CD4-positive, alpha-beta T cell treated with Interferon alpha-2 for 1 hour (primary cell): Measurements from ENCODE around the gene EXOC3.
"Not testable (repeated sequence)": the region's sequence is repeated elsewhere in the genome, so short reads cannot be mapped to it uniquely, and the experiment has no call there.

Experiments used
- DNase-seq, 2 donors: peaks; one replicate each; pipeline ENCODE4 v3.0.0-alpha.2; 2020 to 2022

The EXOC3 gene

DNA sequence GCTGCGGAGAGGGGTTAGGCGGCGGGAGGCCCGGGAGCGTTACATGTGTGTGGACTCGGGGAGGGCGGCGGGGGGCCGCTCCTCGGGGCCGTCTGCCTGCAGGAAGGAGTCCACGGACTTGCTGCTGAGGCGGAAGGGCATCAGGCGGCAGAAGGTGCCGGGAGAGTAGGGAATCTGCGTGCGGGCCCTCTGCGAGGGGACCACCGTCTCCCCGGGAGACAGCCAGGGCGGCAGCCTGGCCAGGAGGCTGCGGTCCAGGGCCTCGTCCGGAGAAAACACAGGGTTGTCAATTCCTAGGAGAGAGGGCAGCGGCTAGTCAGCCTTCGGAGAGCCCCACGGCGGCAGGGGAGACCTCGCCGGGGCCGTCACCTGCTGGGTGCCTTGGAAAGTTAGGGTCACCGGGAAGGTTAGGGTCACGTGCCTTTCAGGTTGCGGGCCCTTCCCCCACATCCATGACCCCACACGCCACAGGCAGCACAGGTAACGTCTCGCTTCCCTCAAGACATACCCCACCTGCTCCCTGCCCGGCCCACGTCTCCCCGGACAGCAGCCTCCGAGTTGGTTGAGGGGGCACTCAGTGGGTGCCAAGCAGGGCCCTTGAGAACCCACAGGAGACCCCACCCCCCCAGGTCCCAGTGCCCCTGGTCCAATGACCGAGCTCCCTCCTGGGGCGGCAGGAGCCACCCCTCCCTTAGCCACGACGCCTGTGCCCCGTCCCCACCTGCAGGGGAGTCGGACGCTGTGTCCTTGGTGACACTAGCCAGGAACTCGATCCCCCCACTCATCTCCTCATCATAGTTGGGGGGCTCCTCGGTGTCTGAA is 32.1 kb downstream of the EXOC3 start:
- DNase-seq = no peak

DNA sequence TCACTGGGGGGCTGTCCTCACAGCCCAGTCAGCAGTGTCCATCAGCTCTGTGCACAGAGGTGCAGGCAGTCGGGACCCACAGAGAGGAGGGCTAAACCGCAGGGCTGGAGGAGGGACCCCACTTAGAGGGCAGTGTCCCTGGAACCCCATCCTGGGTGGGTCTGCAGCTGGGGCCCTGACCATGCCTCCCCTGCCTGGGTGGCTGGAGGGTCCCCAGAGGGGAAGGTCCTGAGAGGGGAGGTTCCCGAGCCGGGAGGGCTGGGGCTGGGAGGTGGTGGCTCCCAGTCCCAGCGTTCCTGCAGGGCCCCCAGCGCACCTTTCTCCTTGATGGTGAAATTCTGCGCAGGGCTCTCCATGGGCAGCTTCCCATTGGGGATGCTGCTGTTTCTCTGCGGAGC is 32.7 kb downstream of the EXOC3 start:
- no peak for DNase-seq

DNA sequence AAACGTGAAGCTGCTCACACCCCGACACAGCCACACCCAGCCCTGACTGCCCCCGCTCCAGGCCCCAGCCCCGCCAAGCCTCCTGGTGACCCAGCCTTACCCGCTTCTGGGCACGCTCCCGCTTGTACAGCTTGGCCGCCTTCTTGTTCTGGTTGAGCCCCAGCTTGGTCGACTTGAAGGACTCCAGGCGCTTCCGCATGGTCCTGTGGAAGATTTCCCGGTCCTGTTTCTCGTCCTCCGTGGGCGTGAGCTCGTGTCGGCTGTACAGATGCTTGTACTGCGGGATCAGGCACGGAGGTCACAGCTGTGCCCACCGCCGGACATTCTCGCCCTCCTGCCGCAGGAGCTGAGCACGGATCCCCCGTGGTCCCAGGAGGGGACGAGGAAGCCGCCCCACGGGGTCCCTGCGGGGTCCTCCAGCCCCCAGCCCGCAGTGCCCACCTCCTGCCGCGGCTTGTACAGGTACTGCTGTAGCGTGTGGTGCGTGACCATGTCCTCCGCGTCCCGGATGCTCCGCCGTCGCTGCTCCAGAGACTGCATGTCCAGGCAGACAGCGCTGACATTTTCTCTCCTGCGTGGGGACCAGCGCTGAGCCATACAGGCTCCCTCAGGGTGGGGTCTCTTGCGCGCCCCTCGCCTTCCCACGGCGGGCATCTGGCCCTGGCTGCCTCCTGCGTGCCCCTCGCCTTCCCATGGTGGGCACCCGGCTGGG is 33.3 kb downstream of the EXOC3 start:
- no peak for DNase-seq

DNA sequence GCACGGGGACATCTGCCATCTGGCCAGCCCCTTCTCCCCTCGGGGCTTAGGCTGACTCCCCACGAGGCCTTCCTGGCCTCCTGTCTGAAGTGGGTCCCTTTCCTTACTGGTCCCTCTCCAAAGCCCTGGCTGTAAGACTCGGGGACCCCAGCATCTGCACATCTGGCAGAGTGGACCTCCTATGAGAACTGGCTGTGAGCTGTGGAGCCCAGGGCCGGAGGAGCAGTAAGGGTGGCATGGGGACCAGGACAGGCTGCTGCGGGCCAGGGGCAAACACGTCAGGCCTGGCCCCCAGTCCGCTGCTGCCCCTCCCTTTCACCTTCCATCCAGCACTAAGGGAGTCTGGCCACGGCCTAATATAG is 33.8 kb downstream of the EXOC3 start:
- DNase-seq = no peak

DNA sequence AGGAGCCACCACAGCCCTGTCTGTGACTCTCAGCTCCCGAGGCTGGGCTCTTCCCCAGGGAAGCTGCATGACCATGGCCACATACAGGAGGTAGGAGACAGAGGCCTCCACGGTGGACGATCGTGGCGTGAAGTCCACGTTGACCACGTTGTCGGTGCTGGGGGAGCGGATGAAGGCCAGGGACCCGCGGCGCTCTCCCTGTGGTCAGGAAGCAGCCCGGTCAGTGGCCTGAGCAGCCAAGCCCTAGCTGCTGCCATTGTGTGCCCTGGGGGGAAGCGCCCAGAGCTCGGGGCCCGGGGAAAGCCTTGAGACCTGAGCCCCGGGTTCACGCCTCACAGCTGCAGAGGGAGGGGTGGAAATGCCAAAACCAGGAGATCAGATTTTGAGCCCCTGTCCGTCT is 34.3 kb downstream of the EXOC3 start:
- DNase-seq = no peak

DNA sequence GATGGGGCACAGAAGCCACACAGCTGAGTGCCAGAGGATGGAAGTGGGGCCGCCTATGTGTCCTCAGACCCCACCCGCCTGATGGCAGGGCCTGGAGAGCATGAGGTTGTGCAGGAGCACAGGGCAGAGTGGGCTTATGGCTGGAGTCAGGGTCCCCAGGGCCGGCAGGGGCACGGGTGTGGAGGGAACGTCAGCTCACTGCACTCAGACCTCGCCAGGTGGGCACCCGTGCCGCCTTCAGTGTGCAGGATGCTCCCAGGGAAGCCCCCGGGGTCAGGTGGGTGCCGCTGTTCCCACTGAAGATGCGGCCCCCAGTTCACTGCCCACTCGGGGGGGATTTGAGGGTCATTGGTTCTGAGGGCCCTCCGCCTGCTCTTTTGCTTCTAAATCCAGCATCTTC is 34.9 kb downstream of the EXOC3 start:
- DNase-seq = no peak

DNA sequence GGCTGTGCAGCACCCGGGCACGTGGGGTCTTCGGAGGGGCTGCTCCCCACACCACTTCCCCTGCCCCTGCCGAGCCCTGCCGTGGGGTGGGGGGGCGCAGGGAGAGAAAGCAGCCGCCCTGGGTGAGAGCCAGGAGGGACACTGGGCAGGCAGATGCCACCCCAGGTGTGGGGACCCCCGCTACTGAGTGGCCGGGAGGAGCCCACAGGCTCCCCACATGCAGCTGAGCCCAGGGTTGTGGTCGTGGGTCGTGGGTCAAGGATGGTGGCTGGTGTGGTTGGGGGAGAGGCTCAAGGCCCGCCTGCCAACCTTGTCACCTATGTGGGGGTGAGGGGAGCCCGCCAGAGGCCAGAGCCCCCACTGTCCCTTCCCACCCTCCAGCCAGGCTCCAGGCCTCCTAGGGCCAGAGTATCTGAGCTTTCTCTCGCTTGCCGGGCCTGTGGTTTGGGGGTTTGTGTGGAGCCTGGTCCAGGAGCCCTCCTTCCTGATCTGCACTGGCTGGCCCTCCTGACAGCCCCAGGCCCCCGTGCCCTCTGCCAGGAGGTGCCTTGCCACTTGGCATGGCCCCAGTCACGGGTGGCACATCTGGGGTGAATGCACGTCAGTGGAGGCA is 35.5 kb downstream of the EXOC3 start:
- DNase-seq = no peak

DNA sequence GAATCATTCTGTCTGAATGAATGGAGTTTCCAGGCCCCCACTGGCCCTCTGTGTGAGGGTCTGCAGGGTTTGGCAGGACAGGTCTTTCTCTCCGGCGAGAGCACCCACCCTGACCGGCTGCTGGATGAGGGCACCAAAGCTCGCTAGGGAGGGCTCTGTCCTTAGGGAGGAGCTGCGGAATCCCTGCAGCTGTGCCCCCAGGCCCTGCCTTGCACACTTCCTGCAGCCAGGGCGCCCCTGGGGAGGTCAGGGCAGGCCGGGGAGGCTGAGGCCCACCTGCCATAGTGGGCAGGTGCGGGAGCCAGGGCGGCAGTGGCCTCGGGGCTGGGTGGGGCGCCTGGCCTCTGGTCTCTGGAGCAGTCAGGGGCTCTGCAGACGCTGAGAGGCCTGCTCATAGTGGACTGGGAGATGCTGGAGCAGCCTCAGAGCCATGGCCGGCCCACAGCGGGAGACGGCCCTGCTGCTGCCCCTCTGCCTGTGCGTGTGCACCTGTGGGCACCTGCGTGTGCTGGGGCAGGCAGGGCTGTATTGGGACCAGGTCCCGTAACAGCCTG is 36.1 kb downstream of the EXOC3 start:
- DNase-seq = no peak

DNA sequence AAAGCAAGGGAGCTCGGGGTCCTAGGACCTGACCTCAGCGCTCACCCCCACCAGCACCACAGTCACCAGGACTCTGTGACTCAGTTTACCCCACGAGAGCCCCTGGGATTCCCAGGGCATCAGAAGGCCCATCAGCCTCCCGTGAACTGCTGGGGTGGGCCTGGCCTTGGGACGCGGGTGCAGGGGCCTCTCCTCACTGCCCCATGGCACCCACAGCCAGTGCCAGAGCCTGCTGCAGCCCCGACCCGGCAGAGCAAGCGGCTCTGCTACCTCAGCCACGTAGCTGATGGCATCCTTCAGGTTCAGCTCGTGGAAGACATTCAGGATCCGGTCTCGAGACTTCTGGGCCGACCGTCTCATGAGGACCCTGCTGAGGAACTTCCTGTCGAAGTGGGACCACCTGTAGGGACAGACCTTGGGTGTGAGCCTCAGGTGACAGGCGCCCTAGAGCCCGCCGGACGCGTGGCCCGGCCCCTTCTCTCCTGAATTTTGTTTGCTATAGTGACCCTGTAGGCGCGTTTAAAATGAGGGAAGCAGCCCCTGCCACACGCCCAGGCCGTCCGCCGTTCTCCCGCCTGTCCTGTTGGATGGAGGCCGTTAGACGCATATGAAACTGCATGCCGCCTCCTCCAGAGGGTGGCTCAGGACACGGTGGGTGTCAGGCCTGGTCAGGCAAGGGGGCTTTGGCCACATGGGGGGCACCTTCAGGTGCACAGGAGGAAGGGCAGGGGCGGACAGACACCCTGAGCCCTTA is 36.8 kb downstream of the EXOC3 start:
- no peak for DNase-seq

DNA sequence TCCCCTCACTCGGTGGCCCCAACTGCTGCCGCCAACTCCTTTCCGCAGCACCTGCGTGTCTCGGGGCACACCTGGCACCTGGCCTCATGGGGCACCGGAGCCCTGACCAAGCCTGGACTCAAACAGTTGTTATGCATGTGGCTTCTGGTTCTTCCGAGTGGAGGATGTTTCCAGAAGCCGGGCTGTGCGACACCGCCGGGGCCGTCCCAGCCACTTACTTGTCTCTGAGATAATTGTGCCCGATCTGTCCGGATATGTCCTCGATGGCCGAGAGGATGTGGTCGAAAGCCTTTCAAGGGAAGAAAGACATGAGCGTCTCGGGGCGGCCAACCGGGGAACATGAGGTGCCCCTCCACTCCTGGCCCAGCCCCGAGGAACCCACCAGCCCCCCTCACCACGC is 38.4 kb downstream of the EXOC3 start:
- DNase-seq = no peak

DNA sequence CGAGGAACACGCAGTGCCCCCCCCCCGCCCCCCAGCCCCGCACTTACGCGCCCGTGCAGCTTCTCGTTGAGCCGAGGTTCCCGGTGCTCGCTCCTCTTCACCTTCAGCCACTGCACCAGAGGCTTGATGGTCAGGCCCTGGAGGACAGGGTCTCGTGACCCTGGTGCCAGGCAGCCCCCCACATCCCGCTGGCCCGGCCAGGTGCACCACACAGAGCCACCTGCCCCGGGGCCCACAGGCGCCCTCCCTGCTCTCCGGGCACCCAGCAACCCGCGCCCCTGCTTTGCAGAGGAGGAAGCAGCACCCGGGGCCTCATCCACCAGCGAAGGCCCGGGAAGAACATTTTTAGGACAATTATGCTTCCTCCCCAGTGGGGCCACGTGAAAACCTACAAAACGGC is 39.0 kb downstream of the EXOC3 start:
- DNase-seq = no peak

DNA sequence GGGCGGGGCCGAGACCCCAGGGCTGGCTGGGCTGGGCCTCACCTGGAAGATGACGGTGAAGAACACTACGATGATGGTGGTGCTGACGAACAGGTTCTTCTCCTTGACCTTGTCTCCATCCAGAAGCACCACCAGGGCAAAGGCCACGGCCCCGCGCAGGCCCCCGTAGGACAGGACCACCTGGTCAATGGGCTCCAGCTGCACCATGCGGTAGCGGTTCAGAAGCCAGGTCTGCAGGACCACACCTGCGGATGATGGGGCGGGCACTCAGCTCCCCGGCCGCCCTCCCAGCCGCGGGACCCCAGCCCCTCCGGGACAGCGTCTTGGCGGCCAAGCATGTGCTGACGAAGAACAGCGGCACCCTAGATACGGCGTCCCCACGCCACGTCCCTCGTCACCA is 39.5 kb downstream of the EXOC3 start:
- no peak for DNase-seq

DNA sequence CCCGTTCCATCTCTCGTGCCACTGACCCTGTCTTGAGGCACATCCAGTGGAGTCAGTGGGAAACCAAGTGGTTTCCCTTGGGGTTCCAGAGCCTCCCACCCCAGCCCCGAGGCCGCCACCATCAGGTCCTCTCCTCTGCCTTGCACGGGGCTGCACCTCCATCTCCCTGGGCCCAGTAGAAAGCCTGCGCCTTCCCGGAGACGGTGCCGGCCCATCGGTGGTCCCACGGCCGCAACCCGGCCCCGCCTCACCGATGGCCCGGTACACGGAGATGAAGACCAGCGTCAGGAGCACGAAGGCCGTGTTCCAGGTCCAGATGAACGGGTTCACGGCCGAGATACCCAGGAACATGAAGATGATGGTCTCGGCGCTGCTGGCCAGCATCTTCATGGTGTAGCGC is 40.0 kb downstream of the EXOC3 start:
- DNase-seq = no peak

DNA sequence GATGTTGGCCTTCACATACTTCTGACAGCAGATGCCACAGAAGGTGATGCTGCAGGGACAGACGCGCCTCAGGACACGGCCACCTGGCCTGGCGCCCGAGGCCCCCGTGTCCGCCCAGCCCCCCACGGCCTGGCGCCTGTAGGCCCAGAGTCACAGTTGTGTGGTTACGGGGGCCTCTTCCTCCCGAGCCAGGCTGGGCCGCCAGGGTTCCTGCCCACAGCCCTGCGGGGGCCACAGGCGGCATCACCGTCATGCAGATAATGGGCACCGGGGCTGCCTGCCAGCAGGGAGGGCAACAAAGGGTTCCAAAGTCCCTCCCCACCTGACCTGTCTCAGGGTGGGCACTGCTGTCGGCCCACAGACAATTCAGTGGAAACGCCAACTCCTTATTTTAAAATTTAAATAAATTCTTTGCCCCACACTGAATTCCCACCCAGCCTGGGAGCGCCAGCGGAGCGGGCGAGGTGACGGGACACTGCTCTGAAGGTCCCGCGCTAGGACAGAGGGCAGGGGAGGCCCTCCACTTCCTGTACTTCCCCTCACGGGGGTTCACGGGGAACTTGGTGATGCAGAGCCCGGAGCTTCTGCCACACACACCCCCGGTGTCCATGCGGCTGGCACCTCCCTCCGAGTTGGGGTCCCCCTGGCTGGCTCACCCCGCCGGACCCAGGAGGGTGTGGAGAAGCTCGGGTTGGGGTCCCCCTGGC is 40.6 kb downstream of the EXOC3 start:
- DNase-seq = no peak

DNA sequence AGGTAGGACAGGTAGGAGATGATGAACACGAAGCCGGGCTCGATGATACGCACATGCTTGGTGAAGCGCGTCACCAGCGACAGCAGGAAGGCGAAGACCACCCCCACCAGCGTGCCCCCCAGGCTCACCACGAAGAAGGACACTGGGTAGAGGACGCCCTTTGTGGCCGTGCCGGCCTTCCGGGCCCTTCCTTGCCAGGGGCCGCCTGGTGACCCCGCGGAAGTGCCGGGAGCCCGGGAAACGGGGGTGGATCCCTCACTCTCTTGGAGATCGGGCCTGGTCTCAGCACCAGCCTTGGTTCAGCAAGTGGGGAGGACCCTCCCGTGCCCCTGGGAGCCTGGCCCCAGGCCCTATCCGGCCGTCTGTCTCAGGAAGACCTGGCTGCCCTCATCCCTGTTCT is 41.6 kb downstream of the EXOC3 start:
- DNase-seq = no peak

DNA sequence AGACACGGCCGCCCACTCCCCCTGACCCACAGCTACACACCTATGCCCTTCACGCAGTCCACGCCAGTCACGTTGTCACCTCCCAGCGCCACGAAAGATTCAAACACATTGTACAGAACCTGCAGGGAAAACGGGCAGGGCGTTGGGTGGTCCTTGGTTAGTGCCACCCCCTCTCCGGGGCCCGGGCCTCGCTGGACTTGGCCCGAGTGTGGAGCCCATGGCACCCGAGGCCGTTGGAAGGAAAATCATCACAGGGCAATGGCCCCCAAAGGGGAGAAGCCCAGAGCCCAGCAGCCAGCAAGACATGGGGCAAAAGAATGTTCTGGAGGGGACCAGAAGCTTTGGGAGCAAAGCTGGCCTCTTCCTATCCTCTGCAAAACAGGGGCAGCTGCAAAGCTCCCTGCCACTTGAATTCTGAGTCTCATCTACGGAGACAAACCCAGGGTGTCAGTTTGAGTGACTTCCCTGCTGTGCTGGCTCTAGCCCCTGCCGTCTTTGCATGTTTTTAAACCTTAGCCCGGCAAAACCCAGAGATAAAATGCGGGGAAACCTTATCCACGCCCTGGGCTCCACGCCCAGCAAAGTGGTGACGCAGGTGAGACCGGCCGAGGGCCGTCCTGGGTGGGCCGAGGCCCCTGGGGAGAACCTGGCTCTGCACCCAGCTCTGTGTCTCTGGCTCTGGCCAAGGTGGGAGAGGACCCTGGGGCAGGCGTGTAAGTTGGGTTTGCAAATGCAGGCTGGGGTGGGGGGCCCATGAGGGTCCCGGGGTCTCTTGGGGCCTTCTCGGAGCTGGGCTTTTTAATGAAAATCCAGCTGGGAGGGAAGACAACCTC is 42.4 kb downstream of the EXOC3 start:
- no peak for DNase-seq

DNA sequence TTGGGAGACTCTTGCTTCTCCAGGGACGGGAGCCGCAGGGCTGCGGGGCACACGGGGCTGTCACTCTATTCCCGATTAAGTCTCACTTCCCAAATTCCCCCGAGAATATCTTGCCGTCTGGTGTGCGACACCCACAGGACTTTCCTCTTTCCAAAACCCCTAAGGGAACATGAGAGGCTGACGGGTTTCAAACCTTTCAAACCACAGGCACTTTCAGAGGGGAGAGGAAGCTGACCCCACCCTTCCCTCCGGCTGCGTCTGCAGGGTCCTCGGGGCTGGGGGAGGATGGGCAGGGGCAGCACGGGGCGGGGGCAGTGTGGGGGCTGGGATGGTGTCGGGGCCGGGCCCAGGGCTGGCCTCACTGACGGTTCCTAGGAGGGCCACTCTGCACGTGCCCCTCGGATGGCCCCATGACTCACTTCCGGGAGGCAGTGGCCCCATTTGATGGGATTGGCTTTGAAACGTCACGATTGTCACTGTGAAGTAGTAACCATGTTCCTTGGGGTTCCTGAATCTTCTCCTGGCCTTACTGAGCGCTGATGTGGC is 43.0 kb downstream of the EXOC3 start:
- DNase-seq = no peak

DNA sequence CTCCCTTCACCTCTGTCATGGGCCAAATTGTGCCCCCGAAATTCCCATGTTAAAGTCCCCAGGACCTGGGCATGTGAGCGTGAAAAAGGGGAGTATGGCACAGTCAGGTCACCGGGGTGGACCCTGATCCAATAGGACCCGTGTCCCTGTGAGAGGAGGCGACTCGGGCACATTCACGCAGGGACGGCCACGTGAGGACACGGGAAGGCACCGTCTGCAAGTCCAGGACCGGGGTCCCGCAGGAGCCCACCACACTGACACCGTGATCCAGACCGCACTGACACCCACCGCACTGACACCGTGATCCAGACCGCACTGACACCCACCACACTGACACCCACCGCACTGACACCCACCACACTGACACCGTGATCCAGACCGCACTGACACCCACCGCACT is 43.6 kb downstream of the EXOC3 start:
- DNase-seq = not testable (repeated sequence)

DNA sequence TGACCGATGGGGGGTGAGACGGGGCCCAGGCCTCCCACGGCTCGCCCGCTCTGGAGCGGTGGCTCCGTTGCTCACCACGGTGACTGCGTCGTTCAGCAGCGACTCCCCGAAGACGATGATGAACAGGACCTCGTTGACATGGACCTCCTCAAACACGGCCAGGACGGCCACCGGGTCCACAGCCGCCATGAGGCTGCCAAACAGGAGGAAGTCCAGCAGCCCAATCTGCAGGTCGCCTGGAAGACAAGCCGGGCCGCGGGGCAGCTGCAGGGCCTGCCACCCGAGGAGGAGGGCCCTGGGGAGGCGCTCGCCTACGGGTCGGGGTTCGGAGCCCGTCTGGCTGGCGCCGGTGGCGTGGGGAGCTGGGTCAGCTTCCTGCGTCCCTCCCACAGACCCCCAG is 45.3 kb downstream of the EXOC3 start:
- no peak for DNase-seq

DNA sequence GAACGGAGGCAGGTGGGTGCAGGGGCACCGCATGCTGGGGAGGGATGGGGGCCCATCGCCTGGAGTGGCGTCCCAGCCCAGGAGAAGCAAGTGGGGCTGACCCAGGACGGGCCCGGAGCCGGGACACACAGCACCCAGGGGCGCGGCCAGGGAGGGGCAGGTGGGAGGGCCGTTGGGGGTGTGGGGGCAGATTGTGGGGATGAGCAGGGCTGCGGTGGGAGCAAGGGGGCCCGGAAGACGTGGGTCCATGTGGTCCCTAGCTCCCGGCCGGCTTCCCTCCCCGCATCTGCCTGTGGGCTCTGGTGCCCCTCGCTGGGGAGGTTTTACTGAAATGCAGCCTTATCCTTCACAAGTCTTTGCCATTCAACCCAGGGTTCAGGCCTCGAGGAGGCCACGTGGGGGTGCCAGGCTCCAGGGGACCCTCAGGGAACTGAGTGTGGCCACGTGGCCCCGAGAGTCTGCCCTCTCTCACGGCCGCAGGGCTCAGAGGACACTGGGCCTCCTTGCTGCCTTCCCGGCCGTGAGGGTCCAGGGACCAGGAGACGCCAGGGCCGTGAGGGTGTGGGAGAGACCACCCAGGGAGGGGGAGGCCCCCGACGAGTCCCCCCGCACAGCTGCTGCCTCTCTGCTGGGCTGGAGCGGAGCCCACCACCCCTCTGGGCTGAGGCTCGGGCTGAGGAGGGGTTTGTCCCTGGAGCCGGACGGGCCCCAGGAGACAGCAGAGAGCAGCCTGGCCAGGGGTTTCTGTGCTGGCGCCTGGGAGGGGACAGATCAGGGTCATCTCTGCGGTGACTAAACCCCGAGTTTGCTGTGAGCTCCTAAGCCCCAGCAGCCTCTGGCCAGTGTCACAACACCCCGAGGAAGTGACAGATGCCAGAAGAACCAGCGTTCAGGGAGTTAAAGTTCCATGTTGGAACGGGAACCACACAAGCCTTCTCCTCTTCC is 46.0 kb downstream of the EXOC3 start:
- DNase-seq = no peak
